ES-I3 (cell line): ENCODE results near the gene FALEC.
A peak's percentile ranks its signal among the peaks of the same experiment; 100 is the strongest.

Experiments used
- H3K36me3 ChIP-seq: 2 replicates; pipeline ENCODE4 v1.6.1; 2013; ENCODE audit warnings: mild to moderate bottlenecking, low read length, control low read depth, moderate library complexity; ENCODE audit not compliant: insufficient read depth
- H3K4me1 ChIP-seq: 2 replicates; pipeline ENCODE4 v1.6.1; 2013; ENCODE audit warnings: mild to moderate bottlenecking, control low read depth, low read length; ENCODE audit not compliant: insufficient read depth
- H3K9ac ChIP-seq: 2 replicates; pipeline ENCODE4 v1.6.1; 2013; ENCODE audit warnings: low read depth, mild to moderate bottlenecking, low read length, moderate library complexity
- H3K9me3 ChIP-seq: 2 replicates; pipeline ENCODE4 v1.6.1; 2013; ENCODE audit warnings: mild to moderate bottlenecking, low read length, moderate library complexity; ENCODE audit not compliant: control insufficient read depth, insufficient read depth

FALEC gene

DNA sequence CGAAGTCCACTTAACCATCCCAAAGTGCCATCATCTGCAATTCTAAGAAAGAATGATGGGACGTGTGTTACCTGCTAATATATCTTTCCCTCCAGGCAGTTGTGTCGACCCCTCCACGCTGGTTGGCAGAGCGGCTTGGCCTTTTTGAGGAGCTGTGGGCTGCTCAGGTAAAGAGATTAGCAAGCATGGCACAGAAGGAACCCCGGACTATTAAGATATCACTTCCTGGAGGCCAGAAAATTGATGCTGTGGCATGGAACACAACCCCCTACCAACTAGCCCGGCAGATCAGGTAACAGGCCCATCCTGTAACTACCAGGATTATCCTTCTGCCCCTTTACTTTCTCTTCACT lies 27.8 kb upstream of the FALEC start:
- H3K9ac ChIP-seq = peak overlapping the region; percentile 68

GRCh38 chr1:150493175-150493574 lies 22.4 kb upstream of the FALEC start:
- peaks cover 29% of the 10 kb centered on the region for H3K36me3 ChIP-seq

More for the DNA sequence above, 27.8 kb upstream of the FALEC start:
- H3K36me3 ChIP-seq = peaks cover 22% of the 10 kb centered on the region
- no peaks in the 10 kb centered on the region for H3K9me3 ChIP-seq
- no peaks in the 10 kb centered on the region for H3K4me1 ChIP-seq

GRCh38 chr1:150498342-150498741 lies 17.2 kb upstream of the FALEC start:
- no peaks in the 10 kb centered on the region for H3K4me1 ChIP-seq
- peaks cover 19% of the 10 kb centered on the region for H3K36me3 ChIP-seq
- H3K9ac ChIP-seq = no peak overlapping the region
- no peaks in the 10 kb centered on the region for H3K9me3 ChIP-seq

More at GRCh38 chr1:150493175-150493574, 22.4 kb upstream of the FALEC start:
- H3K9me3 ChIP-seq = no peaks in the 10 kb centered on the region
- no peaks in the 10 kb centered on the region for H3K4me1 ChIP-seq
- H3K9ac ChIP-seq = no peak overlapping the region

GRCh38 chr1:150505431-150505830 lies 10.1 kb upstream of the FALEC start:
- Histone ChIP-seq H3K9me3 (no peaks in the 10 kb centered on the region), H3K36me3 (peaks cover 12% of the 10 kb centered on the region; the same call in 1 of the 2 replicates)

DNA sequence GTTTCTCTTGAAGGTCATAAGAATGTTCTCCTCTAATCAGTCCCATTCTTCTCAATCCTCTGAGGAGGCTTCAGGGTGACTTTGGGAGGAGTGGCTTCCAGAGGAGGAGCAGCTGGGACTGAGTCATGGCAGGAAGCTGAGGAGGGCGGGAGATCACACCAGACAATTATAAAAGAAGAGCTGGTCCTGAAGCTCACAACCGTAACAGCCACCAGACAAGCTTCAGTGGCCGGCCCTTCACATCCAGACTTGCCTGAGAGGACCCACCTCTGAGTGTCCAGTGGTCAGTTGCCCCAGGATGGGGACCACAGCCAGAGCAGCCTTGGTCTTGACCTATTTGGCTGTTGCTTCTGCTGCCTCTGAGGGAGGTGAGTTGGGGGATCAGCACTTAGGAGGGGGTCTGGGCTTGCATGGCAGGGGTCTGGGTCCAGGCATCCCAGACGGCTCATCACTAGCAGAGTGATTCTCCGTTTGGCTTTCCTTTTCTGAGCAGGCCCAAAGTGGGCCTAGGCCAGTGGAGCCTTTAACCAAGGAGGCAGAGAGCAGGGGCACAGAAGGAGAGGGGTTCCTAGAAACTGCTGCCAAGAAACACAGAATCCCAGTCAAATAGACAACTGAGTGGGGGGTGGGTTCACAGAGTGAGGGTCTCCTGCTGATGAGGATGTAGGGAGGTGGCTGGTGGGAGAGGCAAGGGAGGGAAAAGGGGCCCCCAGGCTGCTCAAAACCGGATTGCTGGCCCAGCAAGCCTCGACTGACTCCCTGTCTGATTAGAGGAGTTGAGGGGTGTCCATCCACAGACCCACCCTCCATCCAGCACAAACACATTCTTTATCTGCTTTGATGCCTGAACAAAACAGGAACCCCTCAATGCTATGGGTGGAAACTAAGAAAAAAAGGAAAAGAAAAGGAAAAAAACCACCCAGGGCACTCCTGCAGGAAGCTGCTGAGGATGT lies 7.4 kb upstream of the FALEC start, which contains the start of gene ECM1:
Gene ECM1 (plus strand): TSS at position 198 of the 953 bp plus-strand sequence. CDS start 101 bp downstream, at position 299.
- Histone ChIP-seq H3K9me3 (no peaks in the 10 kb centered on the region), H3K4me1 (peaks cover 15% of the 10 kb centered on the region), H3K36me3 (peaks cover 8% of the 10 kb centered on the region; the same call in 1 of the 2 replicates), H3K9ac (no peak within 1 kb of the TSS; the same call in 1 of the 2 replicates)

More at GRCh38 chr1:150505431-150505830, 10.1 kb upstream of the FALEC start:
- peaks cover 15% of the 10 kb centered on the region for H3K4me1 ChIP-seq
- no peak overlapping the region for H3K9ac ChIP-seq

- H3K36me3 ChIP-seq = peaks cover 8% of the 10 kb centered on the region; the same call in 1 of the 2 replicates
- H3K4me1 ChIP-seq = peaks cover 15% of the 10 kb centered on the region
- no peaks in the 10 kb centered on the region for H3K9me3 ChIP-seq
- H3K9ac ChIP-seq = no peak overlapping the region
These were observed 6.6 kb upstream of the FALEC start for GRCh38 chr1:150508982-150509381.

DNA sequence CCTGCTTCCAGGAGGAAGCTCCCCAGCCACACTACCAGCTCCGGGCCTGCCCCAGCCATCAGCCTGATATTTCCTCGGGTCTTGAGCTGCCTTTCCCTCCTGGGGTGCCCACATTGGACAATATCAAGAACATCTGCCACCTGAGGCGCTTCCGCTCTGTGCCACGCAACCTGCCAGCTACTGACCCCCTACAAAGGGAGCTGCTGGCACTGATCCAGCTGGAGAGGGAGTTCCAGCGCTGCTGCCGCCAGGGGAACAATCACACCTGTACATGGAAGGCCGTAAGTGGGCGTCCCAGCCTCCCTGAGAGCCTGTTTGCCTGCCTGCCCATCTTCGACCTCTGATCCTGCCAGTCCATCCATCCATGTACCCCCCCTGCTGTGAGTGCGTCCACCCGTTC lies 4.0 kb upstream of the FALEC start:
- H3K4me1 ChIP-seq = peaks cover 15% of the 10 kb centered on the region
- H3K9me3 ChIP-seq = no peaks in the 10 kb centered on the region
- no peak overlapping the region for H3K9ac ChIP-seq
- H3K36me3 ChIP-seq = no peaks in the 10 kb centered on the region

GRCh38 chr1:150511985-150512660 lies 3.4 kb upstream of the FALEC start:
- no peaks in the 10 kb centered on the region for H3K36me3 ChIP-seq
- H3K9me3 ChIP-seq = no peaks in the 10 kb centered on the region
- H3K9ac ChIP-seq = no peak overlapping the region
- peaks cover 15% of the 10 kb centered on the region for H3K4me1 ChIP-seq

- Histone ChIP-seq H3K9ac (no peak overlapping the region), H3K9me3 (no peaks in the 10 kb centered on the region), H3K4me1 (peaks cover 10% of the 10 kb centered on the region; the same call in 1 of the 2 replicates), H3K36me3 (no peaks in the 10 kb centered on the region)
These were observed 2.7 kb upstream of the FALEC start for GRCh38 chr1:150512846-150513245.

DNA sequence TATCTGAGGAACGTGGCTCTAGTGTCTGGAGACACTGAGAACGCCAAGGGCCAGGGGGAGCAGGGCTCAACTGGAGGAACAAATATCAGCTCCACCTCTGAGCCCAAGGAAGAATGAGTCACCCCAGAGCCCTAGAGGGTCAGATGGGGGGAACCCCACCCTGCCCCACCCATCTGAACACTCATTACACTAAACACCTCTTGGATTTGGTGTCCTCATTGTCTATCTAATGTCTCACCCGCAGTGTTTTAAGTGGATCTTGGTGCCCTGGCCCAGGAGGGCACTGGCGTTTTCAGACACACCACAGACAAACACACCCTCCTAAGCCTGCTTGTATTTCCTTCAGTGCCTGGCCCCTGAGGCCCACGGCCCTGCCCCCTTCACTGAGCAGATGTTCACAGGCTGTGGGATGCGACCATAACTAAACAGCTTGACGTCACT lies 2.2 kb upstream of the FALEC start:
- Histone ChIP-seq H3K9ac (no peak overlapping the region), H3K36me3 (no peaks in the 10 kb centered on the region), H3K9me3 (no peaks in the 10 kb centered on the region), H3K4me1 (peaks cover 6% of the 10 kb centered on the region; the same call in 1 of the 2 replicates)

GRCh38 chr1:150514260-150514659 lies 1.3 kb upstream of the FALEC start:
- H3K36me3 ChIP-seq = no peaks in the 10 kb centered on the region
- no peaks in the 10 kb centered on the region for H3K4me1 ChIP-seq
- H3K9ac ChIP-seq = no peak overlapping the region
- no peaks in the 10 kb centered on the region for H3K9me3 ChIP-seq

GRCh38 chr1:150514913-150515327 lies 632 bp upstream of the FALEC start:
- H3K9me3 ChIP-seq = no peaks in the 10 kb centered on the region
- no peaks in the 10 kb centered on the region for H3K36me3 ChIP-seq
- H3K9ac ChIP-seq = peak overlapping the region; percentile 73
- H3K4me1 ChIP-seq = no peaks in the 10 kb centered on the region

GRCh38 chr1:150516050-150516591 lies 569 bp downstream of the FALEC start:
- H3K4me1 ChIP-seq = no peaks in the 10 kb centered on the region
- H3K9me3 ChIP-seq = no peaks in the 10 kb centered on the region
- no peaks in the 10 kb centered on the region for H3K36me3 ChIP-seq
- peak overlapping the region; percentile 73 for H3K9ac ChIP-seq

DNA sequence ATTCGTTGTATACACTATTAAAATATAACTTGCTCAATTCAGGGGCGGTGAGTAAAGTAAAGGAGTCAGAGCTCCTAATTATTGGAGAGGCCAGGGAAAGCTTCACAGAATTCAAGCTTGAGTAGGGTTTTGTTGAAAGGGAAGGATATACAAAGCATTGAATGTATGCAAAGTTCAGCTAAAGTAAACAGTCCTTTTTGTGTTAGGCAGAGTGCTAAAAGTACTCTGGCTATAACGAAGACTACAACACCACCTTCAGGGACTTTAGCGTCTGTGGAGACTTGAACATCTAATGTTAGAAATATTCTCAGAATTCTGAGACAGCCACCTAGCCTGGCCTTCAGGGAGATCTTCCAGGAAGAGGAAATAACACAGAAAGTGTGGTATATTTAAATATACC lies 1.1 kb downstream of the FALEC start:
- no peaks in the 10 kb centered on the region for H3K9me3 ChIP-seq
- H3K9ac ChIP-seq = peak overlapping the region; percentile 73
- H3K4me1 ChIP-seq = no peaks in the 10 kb centered on the region
- no peaks in the 10 kb centered on the region for H3K36me3 ChIP-seq
